Activated CD4-positive, alpha-beta T cell treated with anti-CD3 and anti-CD28 coated beads for 24 hours (primary cell): ENCODE results near the gene DRD2.

Experiments
- DNase-seq, 2 donors: peaks; one replicate each; pipeline ENCODE4 v3.0.0-alpha.2; 2020; ENCODE audit warnings: low read depth in 2 of 2

DRD2 gene

GRCh38 chr11:113446112-113446511 is 29.1 kb downstream of the DRD2 start:
- no peak for DNase-seq

- no peak for DNase-seq
These were observed 30.6 kb downstream of the DRD2 start for GRCh38 chr11:113444502-113445123.

- no peak for DNase-seq
These were observed 34.4 kb downstream of the DRD2 start for GRCh38 chr11:113440816-113441215.

- no peak for DNase-seq
These were observed 38.4 kb downstream of the DRD2 start for GRCh38 chr11:113436672-113437252.

- DNase-seq: no peak
These were observed 39.8 kb downstream of the DRD2 start for GRCh38 chr11:113435190-113435968.

- no peak for DNase-seq
These were observed 43.5 kb downstream of the DRD2 start for GRCh38 chr11:113431746-113432145.

- no peak for DNase-seq
These were observed 48.5 kb downstream of the DRD2 start for GRCh38 chr11:113426686-113427085.

GRCh38 chr11:113420808-113421207 is 54.4 kb downstream of the DRD2 start:
- DNase-seq: no peak

- no peak for DNase-seq
These were observed 55.7 kb downstream of the DRD2 start for GRCh38 chr11:113419454-113420003.

- no peak for DNase-seq
These were observed 57.8 kb downstream of the DRD2 start for GRCh38 chr11:113417428-113417827.

GRCh38 chr11:113415343-113415742 is 59.9 kb downstream of the DRD2 start:
- DNase-seq: no peak

- no peak for DNase-seq
These were observed 62.5 kb downstream of the DRD2 start for GRCh38 chr11:113412675-113413074.

GRCh38 chr11:113411536-113411935 is 63.7 kb downstream of the DRD2 start:
- DNase-seq: no peak

- no peak for DNase-seq
These were observed 64.6 kb downstream of the DRD2 start for GRCh38 chr11:113410414-113411135.

GRCh38 chr11:113409526-113409925 is 65.7 kb downstream of the DRD2 start:
- DNase-seq: no peak

GRCh38 chr11:113408887-113409286 is 66.3 kb downstream of the DRD2 start:
- DNase-seq: no peak

- DNase-seq: no peak
These were observed 67.0 kb downstream of the DRD2 start for GRCh38 chr11:113408206-113408605.

- DNase-seq: no peak
These were observed 68.0 kb downstream of the DRD2 start for GRCh38 chr11:113407163-113407562.

- no peak for DNase-seq
These were observed 69.3 kb downstream of the DRD2 start for GRCh38 chr11:113405724-113406478.

GRCh38 chr11:113404859-113405430 is 70.3 kb downstream of the DRD2 start:
- no peak for DNase-seq

- no peak for DNase-seq
These were observed 73.5 kb downstream of the DRD2 start for GRCh38 chr11:113401718-113402117.
